ENCODE data around the gene CDC42BPG.

CDC42BPG gene

DNA sequence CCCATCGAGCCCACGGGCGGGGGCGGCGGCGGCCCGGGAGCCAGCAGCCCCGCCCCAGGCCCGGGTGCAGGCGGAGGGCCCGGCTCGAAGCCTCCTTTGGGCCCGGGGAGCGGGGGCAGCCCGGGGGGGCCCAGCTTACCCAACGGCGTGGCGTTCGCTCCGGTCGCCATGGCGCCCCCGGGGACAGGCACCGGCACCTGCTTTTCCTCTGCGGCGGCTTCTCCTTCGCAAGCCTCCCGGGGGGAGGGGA is 66.3 kb downstream of the CDC42BPG start:
- Histone ChIP-seq H3K4me1 (ENCODE audit: control insufficient read depth, insufficient read depth, low read length) (peaks cover 23% of the 10 kb centered on the region), H3K27me3 (ENCODE audit: control insufficient read depth in 1 of 2, insufficient read depth in 2 of 2, low read length in 2 of 2) (no peaks in the 10 kb centered on the region), H3K9me3 (ENCODE audit: control insufficient read depth in 2 of 2, low read length in 2 of 2) (no peaks in the 10 kb centered on the region), H3K9ac (ENCODE audit: low read length in 2 of 2) (peak overlapping the region; percentile 61 to 89), H3K36me3 (ENCODE audit: control insufficient read depth in 2 of 2, insufficient read depth in 2 of 2, low read length in 2 of 2) (peaks cover 23 to 35% of the 10 kb centered on the region in 2 donors), H3K4me3 (ENCODE audit: low read length in 2 of 2) (peak overlapping the region in 1 of 2 donors; percentile 77), H3K27ac (ENCODE audit: low read length) (peak overlapping the region; percentile 93)

DNA sequence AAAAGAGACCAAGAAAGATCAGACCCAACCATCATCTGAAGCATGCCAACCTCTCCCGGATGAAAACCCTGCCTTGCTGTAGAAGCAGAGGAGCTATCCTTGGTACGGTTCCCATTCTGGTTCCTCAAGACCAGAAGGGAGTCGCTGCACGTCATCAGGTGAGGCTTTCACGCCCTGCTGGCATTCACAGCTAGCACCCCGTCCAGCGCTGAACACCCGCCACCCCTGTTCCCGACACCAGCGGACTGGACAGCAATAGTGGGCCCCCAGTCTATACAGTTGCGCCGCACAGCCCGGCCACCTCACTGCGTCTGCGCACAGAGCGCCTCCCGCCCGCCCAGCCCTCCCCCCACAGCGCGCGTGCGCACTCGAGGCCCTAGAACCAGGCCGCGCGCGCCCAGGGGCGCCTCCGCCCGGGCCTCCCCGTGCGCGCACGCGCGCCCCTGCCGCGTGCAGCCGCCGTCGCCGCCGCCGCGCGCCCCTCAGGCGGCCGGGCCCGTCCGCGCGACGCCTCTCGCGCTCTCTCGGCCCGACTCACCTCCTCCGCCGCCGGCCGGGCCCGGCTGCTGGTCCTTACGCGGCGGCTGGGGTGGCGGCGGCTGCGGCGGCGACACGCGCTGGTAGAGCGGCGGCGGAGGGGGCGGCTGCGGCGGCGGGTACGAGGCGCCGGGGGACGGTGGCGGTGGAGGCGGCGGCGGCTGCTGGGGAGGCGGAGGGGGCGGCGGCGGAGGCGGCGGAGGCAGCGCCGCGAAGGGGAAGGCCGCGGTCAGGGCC is 66.8 kb downstream of the CDC42BPG start:
- H3K9me3 ChIP-seq (ENCODE audit: control insufficient read depth in 2 of 2, low read length in 2 of 2), result no peaks in the 10 kb centered on the region
- H3K4me1 ChIP-seq (ENCODE audit: control insufficient read depth, insufficient read depth, low read length), result peaks cover 28% of the 10 kb centered on the region
- peak overlapping the region; percentile 93 for H3K27ac ChIP-seq (ENCODE audit: low read length)
- no peaks in the 10 kb centered on the region for H3K27me3 ChIP-seq (ENCODE audit: control insufficient read depth in 1 of 2, insufficient read depth in 2 of 2, low read length in 2 of 2)
- peak overlapping the region; percentile 95 to 98 for H3K4me3 ChIP-seq (ENCODE audit: low read length in 2 of 2)
- H3K9ac ChIP-seq (ENCODE audit: low read length in 2 of 2), result peak overlapping the region; percentile 86 to 89
- peaks cover 28 to 40% of the 10 kb centered on the region in 2 donors for H3K36me3 ChIP-seq (ENCODE audit: control insufficient read depth in 2 of 2, insufficient read depth in 2 of 2, low read length in 2 of 2)

DNA sequence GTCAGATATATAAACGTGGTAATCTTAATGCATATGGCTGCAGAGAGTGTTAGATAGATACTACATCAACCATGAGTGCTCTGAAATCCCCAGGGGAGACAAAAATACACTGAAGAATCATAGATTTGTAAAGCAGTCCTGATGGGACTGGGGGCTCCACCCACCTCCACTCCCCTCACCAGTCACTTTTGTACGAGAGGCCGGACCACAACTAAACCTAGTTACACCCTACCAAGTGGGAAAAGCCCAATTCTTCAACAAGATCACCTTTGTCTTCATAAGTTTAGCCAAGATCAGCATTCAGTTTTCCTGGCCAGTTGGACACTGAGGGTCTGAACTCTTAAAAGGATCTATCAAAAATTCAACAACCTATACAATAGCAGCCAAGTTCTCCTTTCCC is 67.6 kb downstream of the CDC42BPG start:
- Histone ChIP-seq H3K27ac (ENCODE audit: low read length) (peak overlapping the region; percentile 55), H3K9me3 (ENCODE audit: control insufficient read depth in 2 of 2, low read length in 2 of 2) (no peaks in the 10 kb centered on the region), H3K4me3 (ENCODE audit: low read length in 2 of 2) (peak overlapping the region; percentile 95 to 98), H3K36me3 (ENCODE audit: control insufficient read depth in 2 of 2, insufficient read depth in 2 of 2, low read length in 2 of 2) (peaks cover 31 to 46% of the 10 kb centered on the region in 2 donors), H3K27me3 (ENCODE audit: control insufficient read depth in 1 of 2, insufficient read depth in 2 of 2, low read length in 2 of 2) (no peaks in the 10 kb centered on the region), H3K9ac (ENCODE audit: low read length in 2 of 2) (peak overlapping the region; percentile 84 to 86), H3K4me1 (ENCODE audit: control insufficient read depth, insufficient read depth, low read length) (peaks cover 31% of the 10 kb centered on the region)

DNA sequence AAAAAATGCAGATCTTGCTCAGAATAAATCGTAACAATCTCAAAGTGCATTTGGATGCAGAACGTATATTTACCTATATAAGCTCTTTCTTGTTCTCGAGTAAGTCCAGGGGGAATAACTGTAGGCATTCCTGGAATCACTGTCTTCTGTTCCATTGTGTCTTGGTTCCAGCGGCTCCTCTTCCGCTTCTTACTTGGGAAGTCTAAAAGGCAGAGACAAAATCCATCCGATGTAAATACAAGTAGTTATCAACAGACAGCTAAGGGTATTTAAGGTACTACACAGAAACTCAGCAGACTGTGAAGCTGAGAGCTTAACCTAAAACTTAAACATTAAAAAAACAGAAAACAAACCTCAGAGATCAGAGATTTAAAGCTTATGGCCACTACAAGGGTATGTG is 68.0 kb downstream of the CDC42BPG start:
- Histone ChIP-seq H3K36me3 (ENCODE audit: control insufficient read depth in 2 of 2, insufficient read depth in 2 of 2, low read length in 2 of 2) (peaks cover 36 to 51% of the 10 kb centered on the region in 2 donors), H3K9me3 (ENCODE audit: control insufficient read depth in 2 of 2, low read length in 2 of 2) (no peaks in the 10 kb centered on the region), H3K27me3 (ENCODE audit: control insufficient read depth in 1 of 2, insufficient read depth in 2 of 2, low read length in 2 of 2) (no peaks in the 10 kb centered on the region), H3K9ac (ENCODE audit: low read length in 2 of 2) (peak overlapping the region; percentile 84 to 86), H3K4me1 (ENCODE audit: control insufficient read depth, insufficient read depth, low read length) (peaks cover 31% of the 10 kb centered on the region), H3K27ac (ENCODE audit: low read length) (no peak overlapping the region), H3K4me3 (ENCODE audit: low read length in 2 of 2) (peak overlapping the region; percentile 95 to 98)

DNA sequence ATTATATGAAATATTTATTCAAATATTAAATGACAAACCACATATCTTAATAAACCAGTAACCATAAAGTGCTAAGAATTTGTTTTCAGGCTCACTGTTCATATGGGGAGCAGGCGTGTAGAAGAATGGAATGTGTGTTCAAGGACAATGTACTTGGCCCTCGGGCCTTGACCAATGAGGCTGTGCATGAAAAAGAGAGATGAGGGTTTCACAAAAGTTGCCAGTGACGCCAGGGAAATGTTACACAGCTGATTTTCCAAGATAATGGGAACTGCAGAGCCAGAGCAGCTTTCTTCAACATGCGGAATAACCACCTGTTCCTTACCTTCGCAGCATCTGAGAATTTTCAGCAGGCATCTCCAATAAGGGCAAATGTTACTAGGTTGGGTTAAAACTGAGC is 70.3 kb downstream of the CDC42BPG start:
- Histone ChIP-seq H3K9ac (ENCODE audit: low read length in 2 of 2) (no peak overlapping the region), H3K36me3 (ENCODE audit: control insufficient read depth in 2 of 2, insufficient read depth in 2 of 2, low read length in 2 of 2) (peaks cover 58 to 73% of the 10 kb centered on the region in 2 donors), H3K4me3 (ENCODE audit: low read length in 2 of 2) (no peak overlapping the region), H3K27me3 (ENCODE audit: control insufficient read depth in 1 of 2, insufficient read depth in 2 of 2, low read length in 2 of 2) (no peaks in the 10 kb centered on the region), H3K27ac (ENCODE audit: low read length) (no peak overlapping the region), H3K4me1 (ENCODE audit: control insufficient read depth, insufficient read depth, low read length) (peaks cover 29% of the 10 kb centered on the region), H3K9me3 (ENCODE audit: control insufficient read depth in 2 of 2, low read length in 2 of 2) (no peaks in the 10 kb centered on the region)

Measured in stomach smooth muscle (tissue), 2 donors.